Tongue (tissue), 2 donors: ENCODE measurements around the gene TIMM10. TPM values are rescaled to one million over a fixed set of nuclear protein-coding genes. Genes with fewer than 3 reads are reported as not detected.

Source experiments
- DNase-seq: peaks from one replicate; pipeline ENCODE4 v3.0.0-alpha.2; 2015
- total RNA-seq: library from RNA; depleted of rRNA; stranded (reverse); fragments of >200 nt; gene quantifications from one replicate; pipeline ENCODE4 v1.2.3, GENCODE V29; 2014

TIMM10 gene
- total RNA-seq, 1 donor from 2014 or later, result 16.8 TPM

DNA sequence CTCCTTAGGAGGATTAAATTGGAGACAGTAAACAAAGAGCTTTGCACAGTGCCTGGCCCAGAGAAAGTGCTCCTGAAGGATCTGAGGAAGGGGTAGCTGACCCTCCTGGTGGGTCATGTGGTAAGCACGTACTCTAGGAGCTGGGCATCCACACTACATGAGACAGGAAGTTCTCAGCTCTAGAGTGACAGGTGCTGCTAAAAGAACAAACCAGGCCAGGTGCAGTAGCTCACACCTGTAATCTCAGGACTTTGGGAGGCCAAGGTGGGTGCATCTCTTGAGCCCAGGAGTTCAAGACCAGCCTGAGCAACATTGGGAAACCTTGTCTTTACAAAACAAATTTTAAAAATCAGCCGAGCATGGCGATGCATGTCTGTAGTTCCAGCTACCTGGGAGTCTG, 28.2 kb downstream of the TIMM10 start:
- no peak for DNase-seq

DNA sequence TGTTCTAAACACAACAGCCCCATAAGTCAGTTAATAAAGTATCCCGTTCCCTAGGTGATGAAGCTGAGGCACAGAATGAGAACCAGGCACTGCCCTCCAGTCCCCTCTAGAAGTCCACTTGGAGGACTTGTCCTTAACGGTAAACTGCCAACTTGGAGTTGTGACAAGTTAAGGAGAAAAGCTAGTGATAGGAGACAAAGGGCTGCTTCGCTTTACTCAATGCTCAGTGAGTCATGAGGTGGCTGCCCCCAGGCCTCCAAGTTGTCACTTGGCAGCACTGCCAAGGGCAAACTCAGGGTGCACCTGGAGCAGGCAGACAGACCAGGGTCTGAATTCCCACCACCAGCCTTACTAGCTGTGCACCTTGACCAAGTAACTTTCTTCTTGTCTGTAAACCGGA, 28.6 kb downstream of the TIMM10 start:
- no peak for DNase-seq

DNA sequence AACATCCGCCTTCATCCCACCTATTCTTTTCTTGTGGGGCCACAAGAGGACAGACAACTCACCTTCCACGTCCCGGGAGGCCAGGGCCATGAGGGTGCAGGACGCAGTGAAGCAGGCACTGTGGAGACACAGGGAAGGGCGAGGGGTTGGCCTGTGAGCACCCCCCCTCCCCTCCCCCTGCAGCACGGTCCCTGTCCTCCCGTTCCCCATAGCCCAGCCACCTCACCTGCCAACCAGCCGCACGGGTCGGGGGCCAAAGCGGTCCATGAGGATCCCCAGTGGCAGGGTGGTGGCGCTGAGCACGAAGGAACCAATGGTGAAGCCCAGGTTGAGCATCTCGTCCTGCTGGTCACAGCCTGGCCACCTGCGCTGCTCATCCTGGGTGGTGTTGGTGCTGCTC, 29.6 kb downstream of the TIMM10 start:
- DNase-seq, result no peak

DNA sequence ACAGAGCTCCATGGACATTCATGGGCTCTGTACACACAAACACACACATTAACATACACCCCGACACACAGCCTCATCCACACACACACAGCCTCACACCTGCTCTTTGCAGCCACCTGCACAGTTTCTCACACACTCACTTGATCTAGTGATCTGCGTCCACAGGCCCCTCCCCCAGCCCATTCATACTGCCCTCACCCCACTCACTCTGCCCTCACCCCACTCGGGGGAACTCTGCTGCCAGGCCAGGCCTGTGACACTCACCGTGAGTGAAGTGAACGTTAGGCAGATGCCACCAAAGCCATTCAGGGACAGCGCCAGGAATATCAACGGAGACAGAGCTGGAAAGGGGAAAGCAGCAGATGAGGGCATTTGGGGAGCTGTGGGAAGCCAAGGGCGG, 30.0 kb downstream of the TIMM10 start:
- no peak for DNase-seq

- no peak for DNase-seq
Measured at GRCh38 chr11:57499983-57500461, 30.5 kb downstream of the TIMM10 start.

DNA sequence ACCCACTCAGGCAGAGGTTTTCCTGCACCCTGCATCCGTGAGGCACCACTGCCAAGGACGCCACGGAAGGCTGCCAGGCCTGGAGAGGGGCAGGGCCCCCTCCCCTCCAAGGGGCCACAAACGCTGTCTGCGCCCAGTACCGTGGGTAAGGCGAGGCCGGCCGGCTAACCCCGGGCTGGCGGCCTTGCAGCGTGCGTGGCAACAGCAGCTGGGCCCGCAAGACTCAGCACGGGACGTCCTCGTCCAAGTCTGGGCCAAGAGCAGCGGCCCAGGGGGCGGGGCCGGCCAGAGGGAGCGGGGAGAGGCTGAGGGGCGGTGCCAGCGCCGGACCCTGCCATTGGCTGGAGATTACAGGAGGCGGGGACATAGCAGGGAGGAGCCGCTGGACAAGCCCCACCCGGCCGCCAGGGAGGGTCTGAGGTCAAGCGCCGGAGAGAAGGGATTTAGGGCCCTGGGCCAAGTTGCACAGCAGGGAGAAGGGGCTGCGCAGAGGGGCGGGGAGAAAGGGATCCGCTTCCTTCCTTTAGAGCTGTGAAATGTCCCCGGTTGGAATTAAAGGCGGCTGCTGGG, 31.1 kb downstream of the TIMM10 start:
- DNase-seq, result peak; percentile 97

- DNase-seq, result no peak
Measured at GRCh38 chr11:57498540-57498939, 32.0 kb downstream of the TIMM10 start.

DNA sequence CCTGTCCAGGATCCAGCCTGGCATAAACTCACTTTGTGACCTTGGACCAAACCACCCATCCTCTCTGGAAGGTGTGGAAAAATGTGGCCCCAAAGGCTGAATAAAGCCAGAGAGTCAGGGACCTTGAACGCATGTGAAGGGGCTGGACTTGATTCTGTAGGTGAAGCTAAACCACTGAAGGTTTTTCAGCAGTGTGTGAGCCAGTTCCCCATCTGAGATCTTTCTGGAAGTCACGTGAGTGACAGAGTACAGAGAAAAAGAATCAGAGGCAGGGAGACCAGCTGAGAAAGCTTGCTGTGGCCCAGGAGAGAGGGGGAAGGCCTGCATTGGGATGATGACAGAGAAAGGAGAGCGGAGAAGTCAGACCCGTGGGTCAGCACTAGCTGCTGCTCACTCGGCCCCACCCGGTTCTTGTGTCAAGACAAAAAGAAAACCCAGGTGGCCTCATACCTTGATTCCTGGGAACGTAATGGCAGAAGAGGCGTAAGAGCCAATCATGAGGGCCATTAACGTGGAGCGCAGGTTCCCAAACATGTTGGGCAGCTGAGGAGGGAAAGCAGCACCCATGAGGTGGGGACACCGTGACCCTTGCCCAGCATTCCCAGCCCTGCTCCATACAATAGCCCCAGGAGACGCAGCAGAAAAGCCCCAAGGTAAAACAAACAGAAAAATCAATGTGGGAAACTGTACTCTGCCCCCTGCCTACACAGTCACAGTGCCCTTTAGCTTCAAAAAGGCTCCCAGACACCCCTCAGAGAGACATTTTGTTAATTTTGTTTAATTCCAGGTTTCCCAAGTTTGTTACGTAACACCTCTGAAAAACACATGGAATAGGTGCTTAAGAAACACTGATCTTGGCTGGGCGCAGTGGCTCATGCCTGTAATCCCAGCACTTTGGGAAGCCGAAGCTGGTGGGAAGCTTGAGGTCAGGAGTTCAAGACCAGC, 33.0 kb downstream of the TIMM10 start:
- no peak for DNase-seq

GRCh38 chr11:57496109-57496820, 34.3 kb downstream of the TIMM10 start:
- no peak for DNase-seq

DNA sequence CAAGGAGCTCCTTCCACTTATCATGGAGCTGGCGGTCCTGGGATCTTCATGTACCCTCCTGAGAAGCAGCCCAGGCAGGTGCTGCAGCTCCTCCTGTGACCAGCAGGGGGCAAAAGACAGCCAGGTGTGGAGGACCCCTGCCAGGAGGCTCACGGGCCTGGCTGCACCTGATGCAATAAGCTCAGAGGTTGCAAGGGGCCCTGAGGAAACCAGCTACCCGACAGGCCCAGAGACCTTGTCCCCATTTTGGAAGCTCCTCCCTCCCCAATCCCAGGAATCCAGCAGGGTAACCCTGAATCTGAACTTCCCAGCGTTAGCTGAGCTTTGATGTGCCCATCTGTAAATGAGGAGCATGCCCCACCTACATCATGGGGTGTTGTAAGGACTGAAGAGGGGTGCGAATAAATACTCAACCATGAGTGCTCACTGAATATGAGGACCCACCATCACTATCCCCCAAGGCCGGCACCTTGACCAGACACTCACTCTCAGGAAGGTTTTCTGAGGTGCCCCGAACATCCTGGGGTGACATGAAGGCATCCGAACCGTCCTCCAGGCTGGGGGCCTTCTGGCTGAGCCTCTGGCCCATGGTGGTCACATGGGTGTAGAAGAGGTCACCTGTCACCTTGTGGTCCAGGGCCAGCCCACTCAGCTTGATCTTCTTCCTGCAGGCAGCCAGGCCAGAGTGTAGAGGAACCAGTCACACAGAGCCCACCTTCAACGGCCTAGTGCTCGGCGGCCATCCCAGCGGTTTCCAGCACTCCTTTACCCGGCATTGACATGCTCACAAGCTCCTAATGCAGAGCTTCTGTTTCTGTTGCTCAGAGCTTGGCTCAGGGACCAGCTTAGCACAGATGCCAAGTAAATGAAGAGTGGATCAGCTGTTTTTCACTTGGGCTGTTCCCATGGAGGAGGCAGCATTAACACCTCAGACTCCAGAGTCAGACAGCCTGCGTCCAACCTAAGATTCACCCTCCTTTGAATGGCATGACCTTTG, 36.7 kb downstream of the TIMM10 start:
- DNase-seq, result peak; percentile 65

DNA sequence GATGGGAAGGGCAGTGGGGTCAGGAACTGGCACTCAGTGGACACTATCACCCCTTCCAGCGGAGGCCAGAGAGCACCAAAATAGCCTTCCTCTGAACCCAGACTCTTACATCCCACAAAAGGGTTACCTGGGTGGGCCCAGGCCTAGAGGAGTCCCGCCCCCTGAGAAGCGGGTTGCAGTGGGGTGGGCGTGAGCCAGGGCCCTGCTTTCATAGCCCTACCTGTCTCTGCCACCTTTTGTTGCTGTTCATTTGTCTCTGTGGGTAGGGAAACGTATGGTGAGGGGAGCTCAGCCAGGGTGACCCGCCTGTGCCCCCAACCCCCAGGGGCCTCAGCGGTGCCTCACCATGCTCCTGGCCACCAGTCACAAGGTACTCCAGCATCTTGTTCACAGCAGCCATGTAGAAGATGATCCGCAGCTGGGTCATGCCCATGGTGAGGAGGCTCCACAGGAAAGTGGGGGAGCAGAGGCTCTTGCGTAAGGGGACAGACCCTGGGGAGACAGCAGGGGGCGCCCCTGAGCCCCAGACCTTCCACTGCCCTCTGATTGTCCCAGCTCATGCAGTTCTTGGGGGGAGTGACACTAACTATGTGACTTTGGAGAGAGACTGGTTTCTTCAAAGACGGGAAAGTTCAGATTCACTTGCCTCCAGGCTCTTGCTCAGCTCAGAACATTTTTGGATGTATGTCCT, 39.0 kb downstream of the TIMM10 start:
- no peak for DNase-seq

GRCh38 chr11:57490456-57491248, 39.9 kb downstream of the TIMM10 start:
- no peak for DNase-seq

DNA sequence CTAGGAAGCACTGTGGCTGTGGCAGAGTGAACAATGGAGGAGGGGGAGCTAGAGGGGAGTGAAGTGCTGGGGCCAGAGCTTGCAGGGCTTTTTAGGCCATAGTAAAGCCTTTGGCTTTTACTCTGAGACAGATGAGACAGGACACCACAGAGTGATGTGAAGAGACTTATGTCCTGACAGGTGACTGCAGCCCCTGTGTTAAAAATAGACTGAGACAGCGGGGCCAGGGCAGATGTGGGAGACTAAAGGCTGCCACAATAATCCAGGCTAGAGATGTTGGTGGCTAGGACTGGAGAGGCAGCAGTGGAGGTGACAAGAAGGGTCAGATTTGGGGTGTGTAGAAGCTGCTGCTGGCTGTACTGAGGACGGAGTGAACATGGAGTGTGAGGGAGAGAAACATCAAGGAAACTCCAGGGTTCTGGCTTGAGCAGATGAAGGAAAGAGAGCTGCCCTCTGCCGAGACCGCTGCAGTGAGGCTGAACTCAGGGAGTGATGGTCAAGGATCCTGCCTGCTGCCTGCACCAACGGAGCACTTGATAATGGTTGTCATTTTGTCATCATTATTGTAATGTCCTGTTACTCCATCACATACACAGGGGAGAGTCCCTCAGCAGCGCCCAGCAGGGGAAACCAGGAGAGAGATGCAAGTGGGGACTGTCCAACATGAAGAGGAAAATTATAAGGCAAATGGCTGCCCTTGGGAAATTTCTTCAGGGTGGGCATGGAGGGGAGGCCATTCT, 42.5 kb downstream of the TIMM10 start:
- peak; percentile 30 for DNase-seq

- DNase-seq, result no peak
Measured at GRCh38 chr11:57487021-57487778, 43.4 kb downstream of the TIMM10 start.

DNA sequence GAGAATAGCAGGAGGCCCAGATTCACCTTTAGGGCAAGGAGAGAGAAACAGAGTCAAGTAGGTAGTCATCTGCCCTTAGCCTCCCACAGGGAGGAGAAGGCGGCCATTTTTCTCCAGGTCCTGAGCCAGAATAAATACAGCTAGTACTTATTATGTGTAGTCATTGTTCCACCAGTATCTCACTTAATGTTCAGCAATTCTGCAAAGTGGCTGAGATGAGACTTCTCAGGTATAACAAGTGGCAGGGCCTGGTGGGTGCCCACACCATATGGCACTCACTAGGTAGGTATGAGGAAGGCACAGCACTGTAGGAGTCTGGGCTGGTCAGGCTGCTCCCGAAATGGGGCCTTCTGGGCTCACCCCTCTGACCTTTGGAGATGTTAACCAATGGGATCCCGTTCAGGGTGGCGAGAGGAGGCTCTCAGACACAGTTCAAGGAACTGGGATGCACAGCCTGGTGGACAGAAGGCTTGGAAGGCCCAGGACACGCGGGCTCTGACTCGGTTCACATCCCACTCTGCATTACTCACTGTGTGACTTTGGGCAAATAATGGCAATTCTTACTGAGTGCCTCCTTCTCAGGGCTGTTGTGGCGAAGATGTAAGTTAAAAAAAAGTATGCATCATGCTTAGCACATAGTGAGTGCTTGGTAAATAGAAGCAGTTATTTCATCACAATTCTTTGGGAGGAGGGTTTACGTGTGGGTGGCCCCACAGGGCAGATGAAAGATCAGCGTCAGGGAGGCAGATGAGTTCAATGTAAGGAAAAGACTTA, 45.1 kb downstream of the TIMM10 start:
- no peak for DNase-seq

DNA sequence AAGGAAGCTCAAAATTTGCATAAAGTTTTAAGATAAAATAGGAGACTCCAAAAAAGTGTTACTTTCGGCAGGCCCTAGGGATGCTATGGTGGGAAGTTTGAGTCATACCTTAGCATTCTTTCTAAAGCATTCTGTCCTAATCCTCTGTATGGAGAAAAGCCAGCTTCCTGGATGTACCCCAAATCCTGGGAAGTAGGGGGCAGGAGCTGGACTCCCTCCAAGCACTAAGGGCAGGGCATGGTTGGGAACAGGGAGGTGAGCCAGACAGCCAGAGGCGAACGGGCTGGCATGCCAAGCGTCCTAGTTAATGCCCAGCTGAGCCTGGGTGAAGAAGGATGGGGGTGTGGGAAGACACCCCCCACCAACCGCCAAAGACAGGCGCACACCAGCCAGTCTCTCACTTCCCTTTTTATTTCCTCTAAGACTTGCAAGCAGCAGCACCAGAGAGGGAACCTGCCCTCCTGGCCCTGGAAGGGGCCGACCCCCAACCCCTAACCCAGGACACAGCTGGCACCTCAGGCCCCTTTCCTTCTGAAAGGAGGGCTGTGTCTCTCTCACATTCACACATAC, 46.3 kb downstream of the TIMM10 start:
- no peak for DNase-seq

DNA sequence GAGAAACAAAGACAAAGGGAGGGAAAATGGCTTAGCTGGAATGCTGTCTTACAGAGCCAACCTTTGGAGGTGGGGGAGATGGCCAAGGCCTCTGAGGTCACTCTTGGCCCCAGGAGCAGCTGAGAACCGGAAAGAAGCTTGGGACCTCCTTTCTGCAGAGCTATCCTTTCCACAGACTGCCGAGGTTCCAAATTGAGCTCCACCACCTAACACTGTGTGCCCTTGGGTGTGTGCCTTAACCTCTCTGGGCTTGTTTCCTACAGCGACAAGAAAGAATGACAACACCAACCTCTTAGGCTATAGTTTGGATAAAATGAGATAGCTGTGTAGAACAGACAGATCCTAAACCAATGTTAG, 47.0 kb downstream of the TIMM10 start:
- no peak for DNase-seq
